RCC 7860 (cell line): ENCODE results near the gene UGT2A3.
"Not testable (repeated sequence)": the region's sequence is repeated elsewhere in the genome, so short reads cannot be mapped to it uniquely, and the experiment has no call there.

Source experiments
- DNase-seq: peaks from one replicate; pipeline ENCODE4 v3.0.0-alpha.2; 2015; ENCODE audit warnings: low spot score
- FAIRE-seq: peaks from 2 replicates; lab custom pipeline; 2012; peaks lifted over from hg19 to GRCh38; lab: Jason Lieb, UNC

The UGT2A3 gene

GRCh38 chr4:68951078-68951805 lies at the start of gene UGT2A3:
Gene UGT2A3, minus strand, starts transcription at chr4:68951804. Its CDS starts 44 bp downstream, at chr4:68951760.
- FAIRE-seq = peak; percentile 98
- DNase-seq = peak; percentile 98

DNA sequence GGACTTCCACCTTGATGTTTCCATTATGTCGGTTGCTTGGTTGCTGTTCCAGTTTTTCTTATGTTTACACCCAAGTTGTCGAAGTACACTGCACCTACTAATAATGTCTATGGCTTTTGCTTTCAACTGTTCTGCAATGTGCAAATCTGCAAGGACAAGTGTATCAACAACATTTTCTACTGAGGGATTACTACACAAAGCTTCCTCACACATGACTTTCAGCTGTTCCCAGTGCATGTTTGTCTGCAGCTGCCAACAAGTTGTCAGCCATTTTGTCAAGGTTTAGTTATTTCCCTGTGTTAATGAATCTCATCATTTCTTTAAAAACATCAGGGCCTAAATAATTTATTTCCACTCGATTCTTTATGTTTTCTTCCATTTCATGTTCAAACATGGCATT lies 45.4 kb upstream of the UGT2A3 start:
- FAIRE-seq (no peak), DNase-seq (no peak)

GRCh38 chr4:68995292-68995691 lies 43.7 kb upstream of the UGT2A3 start:
- DNase-seq = no peak
- no peak for FAIRE-seq

- no peak for FAIRE-seq
- no peak for DNase-seq
These were observed 35.4 kb upstream of the UGT2A3 start for GRCh38 chr4:68987007-68987406.

GRCh38 chr4:68985442-68985841 lies 33.8 kb upstream of the UGT2A3 start:
- FAIRE-seq (no peak), DNase-seq (no peak)

GRCh38 chr4:68984947-68985346 lies 33.3 kb upstream of the UGT2A3 start:
- DNase-seq = no peak
- FAIRE-seq = no peak

DNA sequence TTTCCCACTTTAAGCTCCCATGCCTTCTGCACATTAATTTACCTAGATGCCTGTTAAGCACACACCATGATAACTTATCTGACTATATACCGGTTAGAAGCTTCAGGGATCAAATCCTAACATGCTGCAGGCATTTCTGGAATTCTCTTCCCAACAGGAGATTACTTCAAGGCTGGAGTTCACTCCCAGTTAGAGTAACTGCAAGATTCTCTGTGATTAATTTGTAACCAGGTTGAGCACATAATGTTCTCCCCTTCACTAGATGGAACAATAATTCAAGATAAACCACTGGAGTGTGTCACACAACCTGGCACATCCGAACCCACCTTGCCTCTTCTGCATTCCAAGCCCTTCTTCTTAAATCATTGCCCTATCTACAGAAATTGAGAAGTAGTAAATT lies 11.8 kb upstream of the UGT2A3 start:
- FAIRE-seq (peak; percentile 95), DNase-seq (peak; percentile 63)

- FAIRE-seq = peak; percentile 49
- DNase-seq = peak; percentile 10
These were observed 11.3 kb upstream of the UGT2A3 start for GRCh38 chr4:68962868-68963267.

- no peak for DNase-seq
- FAIRE-seq = no peak
These were observed 8.9 kb upstream of the UGT2A3 start for GRCh38 chr4:68960294-68961163.

DNA sequence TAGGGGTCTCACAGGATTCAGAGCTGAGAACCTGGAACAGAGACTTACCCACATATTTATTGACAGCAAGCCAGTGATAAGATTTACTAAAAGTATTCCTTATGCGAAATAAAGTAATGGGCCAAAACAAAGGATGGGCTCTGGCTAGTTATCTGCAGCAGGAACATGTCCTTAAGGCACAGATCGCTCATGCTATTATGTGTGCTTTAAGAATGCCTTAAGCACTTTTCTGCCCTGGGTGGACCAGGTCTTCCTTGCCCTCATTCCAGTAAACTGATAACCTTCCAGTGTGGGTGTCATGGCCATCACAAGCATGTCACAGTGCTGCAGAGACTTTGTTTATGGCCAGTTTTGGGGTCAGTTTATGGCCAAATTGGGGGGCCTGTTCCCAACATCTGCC lies 7.5 kb upstream of the UGT2A3 start:
- not testable (repeated sequence) for FAIRE-seq

GRCh38 chr4:68954126-68954525 lies 2.5 kb upstream of the UGT2A3 start:
- DNase-seq = no peak
- FAIRE-seq = no peak

More for the DNA sequence above, 7.5 kb upstream of the UGT2A3 start:
- DNase-seq = not testable (repeated sequence)

DNA sequence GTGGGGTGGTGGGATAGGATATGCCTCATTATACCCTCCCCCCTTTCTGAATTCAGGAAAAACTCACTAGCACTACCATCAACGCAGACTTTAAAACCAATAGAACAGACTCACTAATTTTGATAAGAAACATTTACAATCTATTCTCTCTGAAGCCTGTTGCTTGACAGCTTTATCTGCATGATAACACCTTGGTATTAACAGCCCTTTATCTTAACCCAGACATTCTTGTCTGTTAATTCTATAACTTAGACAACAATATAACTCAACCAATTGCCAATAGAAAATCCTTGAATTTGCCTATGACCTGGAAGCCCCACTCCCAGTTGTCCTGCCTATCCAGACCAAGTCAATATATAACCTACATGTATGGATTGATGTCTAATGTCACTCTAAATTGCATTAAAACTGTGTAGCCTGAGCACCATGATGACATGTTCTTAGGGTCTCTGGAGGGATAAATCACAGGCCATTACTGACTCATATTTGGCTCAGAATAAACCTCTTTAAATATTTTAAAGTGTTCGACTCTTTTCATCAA lies 1.5 kb upstream of the UGT2A3 start:
- FAIRE-seq (no peak), DNase-seq (no peak)

DNA sequence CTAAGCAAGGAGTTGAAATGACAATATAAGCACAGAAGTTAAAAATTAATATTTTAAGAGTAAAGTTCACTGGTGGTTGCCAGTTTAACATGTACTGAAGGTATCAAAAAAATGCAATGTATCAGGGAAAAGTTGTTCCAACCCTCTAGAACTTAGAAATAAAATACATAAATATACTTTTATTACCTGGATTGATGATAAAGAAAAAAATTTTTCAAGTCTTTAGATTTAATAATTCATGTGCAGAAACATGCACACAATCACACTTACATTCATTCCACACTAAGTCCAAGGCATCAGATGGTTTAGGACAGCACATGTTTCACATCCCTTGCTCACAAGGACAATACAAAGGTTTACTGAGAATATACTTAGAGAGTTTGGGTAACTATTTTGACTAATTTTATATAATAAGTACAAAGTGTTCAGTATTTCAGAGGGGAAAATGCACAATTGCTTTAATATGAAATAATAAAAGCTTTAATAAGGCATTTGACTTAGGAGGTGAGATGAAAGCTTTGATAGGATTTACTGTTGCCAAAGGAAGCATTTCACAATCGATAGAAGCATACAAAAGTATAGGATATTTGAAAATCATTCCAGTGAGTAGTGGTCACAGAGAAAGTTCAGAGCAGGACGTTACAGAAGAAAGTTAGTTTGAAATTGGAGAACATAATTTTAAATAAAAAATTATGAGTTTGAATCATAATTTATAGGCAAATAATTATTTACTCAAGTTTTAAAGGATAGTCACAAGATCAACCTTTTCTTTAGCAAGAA lies 392 bp upstream of the UGT2A3 start:
- FAIRE-seq (no peak), DNase-seq (no peak)

DNA sequence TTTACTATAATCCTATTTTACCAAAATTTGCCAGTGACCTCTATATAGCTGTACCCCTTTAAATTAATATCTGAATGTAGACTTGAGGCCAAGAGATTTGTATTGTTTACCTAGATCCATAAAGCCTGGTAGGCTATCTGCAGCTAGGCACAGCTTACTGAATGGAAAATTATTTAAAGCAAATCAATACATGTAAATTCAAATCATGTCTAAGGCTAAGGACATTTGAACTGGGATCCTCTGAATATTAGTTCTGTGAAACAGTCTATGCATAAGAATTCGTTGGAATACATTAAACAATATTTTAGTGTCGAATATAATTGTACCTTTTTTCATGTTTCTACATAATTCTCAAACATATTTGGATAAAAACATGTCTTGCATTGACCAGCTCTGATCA lies 1.6 kb downstream of the UGT2A3 start:
- FAIRE-seq (no peak), DNase-seq (no peak)

- FAIRE-seq (no peak), DNase-seq (no peak)
These were observed 2.6 kb downstream of the UGT2A3 start for GRCh38 chr4:68948985-68949384.

DNA sequence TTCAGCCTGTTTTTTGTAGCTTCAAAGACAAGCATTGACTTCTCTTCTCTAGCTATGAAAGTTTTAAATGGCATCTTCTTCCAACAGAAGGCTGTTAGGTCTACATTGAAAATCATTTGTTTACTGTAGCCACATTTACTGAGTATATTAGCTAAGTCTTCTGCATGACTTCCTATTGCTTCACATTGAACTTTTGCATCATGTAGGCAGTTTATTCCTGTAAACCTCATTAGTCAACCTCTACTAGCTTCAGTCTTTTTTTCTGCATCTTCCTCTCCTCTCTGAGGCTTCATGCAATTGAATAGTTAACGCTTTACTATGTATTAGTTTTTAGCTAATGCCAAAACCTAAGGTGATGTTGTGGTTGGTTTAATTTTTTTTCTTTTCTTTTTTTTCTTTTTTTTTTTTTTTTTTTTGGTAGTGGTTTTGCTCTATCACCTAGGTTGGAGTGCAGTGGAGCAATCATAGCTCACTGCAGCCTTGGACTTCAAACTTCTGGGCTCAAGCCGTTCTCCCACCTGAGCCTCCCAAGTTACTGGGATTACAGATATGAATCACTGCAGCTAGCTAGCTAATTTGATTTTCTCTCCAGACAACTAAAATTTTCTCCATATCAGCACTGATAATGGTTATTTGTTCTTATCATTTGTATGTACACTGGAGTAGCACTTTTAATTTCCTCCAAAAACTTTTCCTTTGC lies 3.4 kb downstream of the UGT2A3 start:
- FAIRE-seq (no peak), DNase-seq (no peak)

GRCh38 chr4:68929076-68929737 lies 22.4 kb downstream of the UGT2A3 start:
- DNase-seq = no peak
- FAIRE-seq = no peak

- FAIRE-seq = peak; percentile 59
- DNase-seq = peak; percentile 27
These were observed 24.4 kb downstream of the UGT2A3 start for GRCh38 chr4:68927165-68927564.

- not testable (repeated sequence) for FAIRE-seq, DNase-seq
These were observed 29.4 kb downstream of the UGT2A3 start for GRCh38 chr4:68922202-68922601.

DNA sequence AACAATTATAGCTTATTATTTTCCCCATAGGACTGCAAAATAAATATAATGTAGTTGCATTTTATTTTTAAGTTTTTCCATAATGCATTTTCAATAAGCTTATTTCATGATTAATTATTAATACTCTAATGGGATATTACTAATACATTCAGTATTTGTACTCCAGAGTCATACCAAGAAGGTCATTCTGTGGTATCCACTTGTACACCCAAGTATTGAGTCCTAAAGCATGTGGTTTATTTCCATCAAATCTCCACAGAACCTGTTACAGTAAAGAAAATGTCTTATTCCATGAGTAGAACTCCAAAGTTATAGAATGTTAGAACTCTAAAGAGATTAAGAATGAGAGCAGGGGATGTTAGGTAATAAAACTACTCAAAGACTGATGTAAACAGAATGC lies 30.6 kb downstream of the UGT2A3 start:
- DNase-seq (no peak), FAIRE-seq (peak; percentile 89)
